Activated CD8-positive, alpha-beta memory T cell treated with anti-CD3 and anti-CD28 coated beads, Interleukin-2, amount 50 U/mL, for 4 hours (primary cell): ENCODE measurements around the gene OR1D5.
A peak's percentile ranks its signal among the peaks of the same experiment; 100 is the strongest.
"Not testable (repeated sequence)": the region's sequence is repeated elsewhere in the genome, so short reads cannot be mapped to it uniquely, and the experiment has no call there.

Experiments
- DNase-seq: peaks from one replicate; pipeline ENCODE4 v3.0.0-alpha.2; 2020

OR1D5 gene, protein sequence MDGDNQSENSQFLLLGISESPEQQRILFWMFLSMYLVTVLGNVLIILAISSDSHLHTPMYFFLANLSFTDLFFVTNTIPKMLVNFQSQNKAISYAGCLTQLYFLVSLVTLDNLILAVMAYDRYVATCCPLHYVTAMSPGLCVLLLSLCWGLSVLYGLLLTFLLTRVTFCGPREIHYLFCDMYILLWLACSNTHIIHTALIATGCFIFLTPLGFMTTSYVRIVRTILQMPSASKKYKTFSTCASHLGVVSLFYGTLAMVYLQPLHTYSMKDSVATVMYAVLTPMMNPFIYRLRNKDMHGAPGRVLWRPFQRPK

DNA sequence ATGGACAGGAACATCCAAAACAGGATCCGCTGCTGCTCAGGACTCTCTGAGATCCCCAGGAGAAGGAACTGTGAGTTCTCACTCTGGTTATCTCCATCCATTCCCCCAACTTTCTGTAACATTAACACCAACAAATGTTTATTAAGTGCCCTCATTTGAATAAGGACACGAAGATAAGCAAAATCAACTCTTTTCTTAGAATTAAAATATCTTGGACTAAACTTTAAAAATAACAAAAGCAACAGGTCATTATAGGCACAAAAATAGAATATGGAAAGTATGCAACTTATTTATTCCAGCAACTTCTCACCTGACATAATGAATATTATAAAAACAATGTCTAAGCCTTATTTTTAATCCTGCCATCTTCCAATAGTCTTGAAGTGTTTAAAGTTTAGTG is at the start of gene OR1D5:
Gene OR1D5 (minus strand): TSS at position 101 of the 400 bp plus-strand sequence. CDS start 0 bp downstream, at position 101.
- DNase-seq = not testable (repeated sequence)

- no peak for DNase-seq
Measured at GRCh38 chr17:3104322-3104721, 40.9 kb upstream of the OR1D5 start, which contains the start of gene OR1D2. Gene OR1D2, minus strand, starts transcription at chr17:3104422. Its CDS starts 11,426 bp downstream, at chr17:3092996.

GRCh38 chr17:3073850-3074249 is 10.4 kb upstream of the OR1D5 start:
- DNase-seq = not testable (repeated sequence)

DNA sequence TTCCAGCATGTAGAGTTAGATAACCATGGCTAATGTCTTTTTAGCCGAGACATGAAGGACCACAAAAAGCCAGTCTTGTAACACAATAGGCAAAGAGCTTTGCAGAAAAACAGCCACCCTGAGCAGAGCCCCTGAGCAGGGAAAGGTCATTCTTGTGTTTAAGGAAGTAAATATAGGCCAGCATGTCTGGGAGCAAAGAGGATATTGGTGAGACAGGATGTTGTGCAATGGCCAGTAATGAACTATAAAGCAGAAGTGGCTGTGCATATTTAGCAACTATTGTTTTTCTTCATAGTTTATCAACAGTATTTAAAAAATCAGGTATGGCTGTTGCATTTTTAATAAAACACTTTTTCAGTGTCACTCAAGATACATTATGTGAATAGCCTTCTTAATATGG is 1.8 kb upstream of the OR1D5 start:
- not testable (repeated sequence) for DNase-seq

- not testable (repeated sequence) for DNase-seq
Measured at GRCh38 chr17:3062824-3063377, 506 bp downstream of the OR1D5 start.

GRCh38 chr17:3054868-3055267 is 8.5 kb downstream of the OR1D5 start:
- DNase-seq = not testable (repeated sequence)

- no peak for DNase-seq
Measured at GRCh38 chr17:3049705-3050295, 13.6 kb downstream of the OR1D5 start.

- DNase-seq = peak; percentile 87
Measured at GRCh38 chr17:3048727-3049471, 14.5 kb downstream of the OR1D5 start.

DNA sequence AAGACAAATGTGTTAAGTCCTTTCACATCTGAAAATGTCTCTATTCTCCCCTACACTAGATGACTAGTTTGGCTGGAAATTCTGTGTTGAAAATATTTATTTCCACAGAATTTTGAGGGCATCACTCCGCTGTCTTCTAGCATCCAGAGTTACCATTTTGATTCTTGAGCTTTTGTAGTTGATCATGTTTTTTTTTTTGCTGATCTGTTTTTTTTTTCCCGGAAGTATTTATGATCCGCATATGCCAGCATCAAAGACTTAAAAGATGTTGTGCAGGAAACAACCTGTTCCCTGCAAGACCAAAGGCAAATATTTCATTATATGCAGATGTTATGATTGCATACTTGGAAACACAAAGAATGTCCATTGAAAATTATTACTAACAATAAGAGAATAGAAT is 16.7 kb downstream of the OR1D5 start:
- no peak for DNase-seq

- no peak for DNase-seq
Measured at GRCh38 chr17:3043737-3044365, 19.6 kb downstream of the OR1D5 start.

- DNase-seq = no peak
Measured at GRCh38 chr17:3040882-3041281, 22.5 kb downstream of the OR1D5 start.

DNA sequence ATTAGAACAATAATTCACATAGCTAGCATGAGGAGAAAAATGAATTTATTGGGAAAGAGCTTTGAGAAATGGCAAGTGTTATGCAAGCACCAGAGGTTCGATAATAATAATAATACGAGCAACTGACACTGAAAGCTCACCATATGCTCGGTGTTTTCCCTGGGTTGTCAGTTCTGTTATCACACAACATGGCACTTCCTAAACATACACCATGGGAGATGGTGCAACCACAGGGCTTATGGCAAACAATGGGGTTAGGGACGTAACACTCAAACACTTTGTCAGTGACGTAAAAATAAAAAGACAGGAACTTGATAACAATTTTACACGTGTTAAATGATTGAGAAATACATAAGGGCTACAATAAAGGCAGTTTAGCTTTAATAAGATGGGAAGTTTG is 23.7 kb downstream of the OR1D5 start:
- DNase-seq = no peak

DNA sequence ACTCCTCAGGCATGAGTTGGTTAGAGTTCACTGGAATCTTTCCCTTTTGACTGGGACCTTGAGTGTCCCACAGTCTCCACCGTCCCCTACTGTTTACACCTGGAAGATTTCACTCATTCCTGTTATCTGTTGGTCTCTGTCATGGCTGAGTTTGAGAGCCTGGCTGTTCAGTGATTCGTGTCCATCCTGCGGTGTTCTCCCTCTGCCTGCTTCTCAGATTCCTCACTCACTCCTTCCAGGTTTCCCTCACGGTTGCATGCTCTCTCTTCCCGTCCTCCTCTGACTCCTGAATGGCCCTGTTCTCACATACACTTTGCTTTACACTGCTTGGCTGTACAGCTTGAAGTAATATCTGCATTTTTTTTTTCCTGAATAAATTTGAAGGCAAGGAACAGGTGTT is 24.5 kb downstream of the OR1D5 start:
- DNase-seq = no peak

DNA sequence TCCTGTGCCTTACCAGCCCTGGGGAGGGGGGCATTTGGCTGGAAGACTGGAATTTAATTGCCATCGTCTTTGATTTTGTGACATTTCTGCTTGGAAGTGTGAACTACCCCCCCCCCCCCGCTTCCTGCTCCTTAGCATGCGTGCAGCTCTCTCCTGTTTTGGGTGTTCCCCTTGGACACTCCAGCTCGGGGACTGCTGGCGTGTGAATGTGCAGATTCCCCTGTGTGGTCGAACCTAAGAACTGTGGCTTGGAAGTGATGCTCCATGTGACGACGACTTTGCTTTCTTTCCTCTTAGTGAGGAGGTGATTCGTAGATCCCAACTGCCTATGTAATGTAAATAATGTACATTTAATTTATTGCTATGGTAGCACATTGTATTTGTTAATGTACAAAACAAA is 26.1 kb downstream of the OR1D5 start:
- DNase-seq = no peak

GRCh38 chr17:3036800-3037199 is 26.6 kb downstream of the OR1D5 start:
- no peak for DNase-seq

DNA sequence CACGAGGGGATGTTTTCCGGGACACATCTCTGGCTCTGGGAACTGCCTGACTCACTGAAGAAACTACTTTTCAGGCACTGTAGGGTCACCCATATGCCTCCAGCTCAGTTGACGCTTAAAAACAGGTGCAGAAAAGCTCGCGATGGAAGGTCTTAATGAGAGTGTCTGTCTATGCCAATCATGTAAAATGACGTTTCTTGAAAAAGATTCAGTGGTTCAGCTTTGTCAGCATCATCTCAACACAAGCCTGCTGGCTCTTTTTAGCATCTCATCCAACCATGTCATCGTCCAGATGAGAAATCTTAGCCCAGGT is 27.5 kb downstream of the OR1D5 start:
- DNase-seq = no peak

- DNase-seq = no peak
Measured at GRCh38 chr17:3035256-3035967, 28.0 kb downstream of the OR1D5 start.

- DNase-seq = peak; percentile 3
Measured at GRCh38 chr17:3034578-3034920, 28.9 kb downstream of the OR1D5 start.

DNA sequence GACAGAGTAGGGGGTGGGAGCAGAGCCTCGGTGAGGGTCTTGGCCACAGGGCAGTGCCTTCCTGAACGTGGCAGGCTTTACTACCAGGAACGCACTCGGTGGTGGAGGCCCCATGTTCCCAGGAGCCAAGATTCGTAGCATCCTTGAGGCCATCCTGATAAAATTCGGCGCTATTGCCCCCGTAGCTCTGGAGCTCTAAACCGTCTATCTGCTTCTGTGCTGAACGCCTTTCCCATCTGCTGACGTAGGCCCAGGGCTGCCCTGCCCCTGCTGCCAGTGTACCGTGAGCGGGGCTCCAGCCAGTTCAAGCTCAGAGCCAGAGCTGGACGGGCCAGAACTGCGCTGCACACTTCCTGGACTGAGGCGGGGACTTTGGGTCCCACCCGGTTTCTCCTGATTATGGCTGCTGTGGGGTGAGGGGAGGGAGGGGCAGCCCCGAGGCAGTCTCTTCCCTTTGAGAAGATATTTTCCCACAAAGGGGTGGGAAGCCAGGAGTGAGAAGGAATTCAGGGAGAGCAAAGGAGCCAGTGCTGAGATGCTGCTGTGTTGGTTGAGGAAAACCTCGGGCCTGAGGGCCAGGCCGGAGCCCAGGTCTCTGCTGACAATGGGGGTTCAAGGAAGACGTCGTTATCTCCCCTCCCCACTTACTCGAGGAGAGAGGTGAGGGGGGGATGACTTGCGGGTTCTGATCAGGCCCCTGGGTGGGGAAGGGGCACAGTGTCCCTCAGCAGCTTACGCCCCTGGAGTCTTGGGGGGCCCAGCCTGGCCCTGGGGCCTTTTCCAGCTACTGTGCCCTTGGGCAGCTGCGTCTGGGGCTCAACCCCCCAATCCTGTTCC is 29.4 kb downstream of the OR1D5 start:
- peak; percentile 12 for DNase-seq

GRCh38 chr17:3033248-3033640 is 30.2 kb downstream of the OR1D5 start:
- DNase-seq = peak; percentile 5
